ENCODE data around the gene SASH1.
"Not testable (repeated sequence)": the region's sequence is repeated elsewhere in the genome, so short reads cannot be mapped to it uniquely, and the experiment has no call there.

SASH1 gene

GRCh38 chr6:148367411-148368024, 24.9 kb downstream of the SASH1 start:
- DNase-seq (ENCODE audit: low spot score): no peak

GRCh38 chr6:148370176-148370575, 27.5 kb downstream of the SASH1 start:
- DNase-seq (ENCODE audit: low spot score): no peak

- no peak for DNase-seq (ENCODE audit: low spot score)
Observed at GRCh38 chr6:148374040-148374774, 31.6 kb downstream of the SASH1 start.

DNA sequence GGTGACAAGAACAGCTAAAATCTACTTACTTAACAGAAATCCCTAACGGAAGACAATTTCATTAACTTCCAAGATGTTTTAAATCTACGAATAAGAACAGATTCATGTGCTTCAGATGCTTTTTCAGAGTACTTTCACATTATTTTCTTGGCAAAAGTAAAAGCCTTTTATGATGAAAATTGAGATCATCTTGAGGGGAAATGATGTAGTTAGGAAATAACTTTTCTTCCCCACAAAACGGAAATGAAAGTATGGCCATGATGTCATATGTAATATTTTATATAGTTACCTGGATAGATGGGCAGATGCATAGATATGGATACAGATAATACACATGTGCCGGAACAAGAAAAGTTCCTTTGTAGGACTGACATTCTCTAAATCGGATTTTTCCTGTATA, 32.8 kb downstream of the SASH1 start:
- no peak for DNase-seq (ENCODE audit: low spot score)

DNA sequence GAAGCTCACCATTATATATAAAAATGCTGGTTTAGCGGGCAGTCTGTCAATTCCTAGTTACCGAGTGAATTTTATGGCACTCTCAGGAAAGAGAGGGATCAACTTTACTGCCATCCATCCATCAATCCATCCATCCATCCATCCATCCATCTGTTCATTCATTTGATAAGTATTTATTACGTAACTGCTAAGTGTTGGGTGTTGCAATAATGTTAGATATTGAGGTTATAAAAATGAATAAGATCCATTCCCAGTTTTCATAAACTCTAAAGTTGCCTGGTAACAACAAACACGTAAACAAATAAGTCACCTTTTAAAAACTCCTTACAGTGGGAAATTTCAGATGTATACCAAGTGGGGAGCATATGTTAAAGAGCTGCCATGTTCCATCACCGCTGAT, 36.8 kb downstream of the SASH1 start:
- no peak for DNase-seq (ENCODE audit: low spot score)

DNA sequence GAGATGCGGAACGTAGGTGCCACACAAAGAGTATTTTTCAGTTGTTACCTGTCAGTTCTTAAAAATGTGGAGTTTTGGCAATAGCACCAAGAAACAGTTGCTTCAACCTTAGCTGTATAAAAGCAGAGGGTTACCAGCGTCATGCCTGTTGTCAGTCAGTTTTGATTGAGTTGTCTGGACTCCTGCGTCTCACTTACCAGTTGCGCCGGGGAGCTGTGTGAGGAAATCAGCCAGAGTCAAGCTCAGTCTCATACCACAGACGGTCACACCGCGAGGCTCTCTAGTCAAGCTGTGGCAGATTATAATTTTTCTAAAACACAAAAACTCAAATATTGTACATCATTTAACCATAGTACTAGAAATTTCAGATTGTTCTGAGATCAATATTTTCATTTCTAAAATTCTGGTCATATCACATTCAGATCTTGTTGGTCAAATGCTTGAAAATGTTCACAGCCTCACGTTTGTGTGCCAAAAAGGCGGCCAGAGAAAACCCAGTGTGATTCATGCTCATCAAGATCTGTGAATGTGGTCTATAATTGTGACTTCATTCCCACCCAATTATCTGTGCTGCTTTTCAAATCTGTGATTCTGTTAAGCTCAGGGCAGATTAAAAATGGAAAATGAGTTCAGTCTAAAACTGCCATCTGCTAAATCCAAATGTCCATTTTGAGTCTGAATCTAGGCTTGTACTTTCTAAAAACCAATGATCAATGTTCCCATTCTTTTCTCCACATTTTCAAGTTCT, 37.5 kb downstream of the SASH1 start:
- no peak for DNase-seq (ENCODE audit: low spot score)

GRCh38 chr6:148382051-148382450, 39.4 kb downstream of the SASH1 start:
- DNase-seq (ENCODE audit: low spot score): not testable (repeated sequence)

- no peak for DNase-seq (ENCODE audit: low spot score)
Observed at GRCh38 chr6:148382861-148383260, 40.2 kb downstream of the SASH1 start.

DNA sequence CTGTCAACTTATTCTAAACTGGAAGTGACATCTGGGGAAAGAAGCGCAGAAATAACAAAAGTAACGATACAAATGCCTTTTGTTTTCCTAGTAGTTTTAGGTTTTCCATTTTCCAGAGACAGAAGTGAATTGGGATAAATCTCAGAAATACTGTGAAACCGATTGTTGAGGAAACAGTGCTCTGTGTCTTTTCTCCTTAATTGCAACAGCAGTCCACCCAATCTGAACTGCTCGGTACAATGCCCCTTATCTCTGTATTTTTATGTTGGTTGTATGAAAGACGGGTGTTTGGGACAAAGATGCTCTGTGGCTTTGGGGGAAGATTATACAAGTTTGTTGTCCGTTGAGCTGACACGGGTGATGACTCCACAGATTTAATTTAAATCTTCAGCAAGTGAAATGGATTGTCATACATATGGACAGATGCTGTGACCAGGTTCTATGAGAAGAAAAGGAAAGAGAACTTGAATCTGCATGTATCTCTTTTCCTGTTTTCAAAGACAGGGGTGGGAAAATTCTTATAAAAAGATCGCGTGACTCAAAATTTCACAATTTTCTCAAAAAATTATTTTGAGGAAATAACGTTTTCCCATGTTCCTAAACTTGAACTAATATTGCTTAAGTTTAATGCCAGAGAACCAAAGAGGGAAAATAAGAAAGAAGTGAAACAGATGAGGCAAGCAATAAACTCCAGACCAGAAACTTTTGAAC, 41.2 kb downstream of the SASH1 start:
- no peak for DNase-seq (ENCODE audit: low spot score)

GRCh38 chr6:148385379-148385778, 42.7 kb downstream of the SASH1 start:
- no peak for DNase-seq (ENCODE audit: low spot score)

GRCh38 chr6:148388521-148388920, 45.9 kb downstream of the SASH1 start:
- DNase-seq (ENCODE audit: low spot score): no peak

DNA sequence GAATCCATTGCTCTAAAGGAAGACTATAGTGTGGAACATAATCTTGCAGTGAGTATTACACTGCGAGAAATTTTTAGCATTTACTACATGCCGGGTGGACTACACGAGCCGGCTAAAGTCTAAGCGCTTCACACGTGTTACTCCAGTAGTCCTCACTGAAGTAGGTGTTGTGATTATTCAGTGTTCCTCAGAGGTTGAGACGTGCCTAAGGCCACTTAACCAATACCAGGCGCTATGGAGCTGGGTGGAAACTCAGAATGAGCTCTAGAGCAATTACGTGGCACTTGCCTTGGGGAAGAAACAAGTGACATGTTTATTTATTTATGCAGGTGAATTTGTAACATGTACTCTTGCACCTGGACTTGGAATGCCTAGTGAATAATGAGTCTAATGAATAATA, 46.4 kb downstream of the SASH1 start:
- DNase-seq (ENCODE audit: low spot score): no peak

- DNase-seq (ENCODE audit: low spot score): no peak
Observed at GRCh38 chr6:148389917-148390316, 47.3 kb downstream of the SASH1 start.

DNA sequence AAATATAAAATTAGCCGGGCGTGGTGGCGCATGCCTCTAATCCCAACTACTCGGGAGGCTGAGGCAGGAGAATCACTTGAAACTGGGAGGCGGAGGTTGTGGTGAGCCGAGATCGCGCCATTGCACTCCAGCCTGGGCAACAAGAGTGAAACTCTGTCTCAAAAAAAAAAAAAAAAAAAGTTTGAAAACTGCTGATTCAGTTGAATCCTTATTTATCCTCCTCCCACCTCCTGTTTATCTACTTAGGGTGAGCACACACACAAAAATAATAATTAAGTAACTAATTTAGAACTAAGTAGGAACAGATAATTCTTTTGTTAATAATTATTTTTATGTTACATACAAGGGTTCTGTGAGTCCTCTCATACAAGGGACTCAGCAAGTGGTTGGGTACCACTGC, 49.5 kb downstream of the SASH1 start:
- not testable (repeated sequence) for DNase-seq (ENCODE audit: low spot score)

DNA sequence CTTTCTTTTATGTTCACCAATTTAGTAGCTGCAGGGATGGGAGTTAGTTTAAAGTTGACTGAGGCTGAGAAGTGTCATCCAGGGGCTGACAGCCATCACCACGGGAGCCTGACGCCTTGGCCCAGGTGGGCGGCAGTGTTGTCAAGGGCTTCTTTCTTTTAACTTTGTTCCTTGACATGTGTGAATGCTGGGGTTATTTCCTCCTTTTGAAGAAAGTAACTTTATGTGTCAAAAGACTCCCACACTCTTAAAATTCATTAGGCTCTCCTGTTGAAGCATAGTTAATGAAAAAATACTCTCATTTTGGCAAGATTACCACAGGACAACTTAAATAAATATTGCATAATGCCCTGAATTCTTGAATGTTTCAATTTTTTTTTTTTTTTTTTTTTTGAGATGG, 50.0 kb downstream of the SASH1 start:
- no peak for DNase-seq (ENCODE audit: low spot score)

DNA sequence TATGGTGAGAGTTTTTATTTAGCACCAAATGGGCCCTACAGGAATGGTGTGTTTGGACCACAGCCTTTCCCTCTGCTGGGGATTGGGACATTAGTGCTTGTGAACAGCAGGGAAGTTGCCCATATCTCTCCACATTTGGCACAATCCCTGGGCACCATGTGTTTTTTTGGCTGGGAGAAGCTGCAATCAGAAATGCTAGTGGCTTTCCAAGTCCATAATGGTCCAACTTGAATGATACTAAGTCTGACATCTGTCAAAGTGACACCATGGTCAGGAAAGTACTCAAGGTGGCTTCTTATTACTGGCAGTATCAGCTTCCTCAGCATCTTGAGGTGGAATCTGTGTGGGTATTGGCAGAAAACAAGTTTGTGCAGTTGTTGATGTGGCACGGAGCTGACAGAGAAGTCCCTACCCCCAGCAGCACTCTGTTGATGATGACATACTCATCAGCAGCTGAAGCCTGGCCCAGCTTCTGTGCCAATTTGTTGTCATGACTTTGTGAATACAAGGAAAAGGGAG, 53.0 kb downstream of the SASH1 start:
- DNase-seq (ENCODE audit: low spot score): no peak

DNA sequence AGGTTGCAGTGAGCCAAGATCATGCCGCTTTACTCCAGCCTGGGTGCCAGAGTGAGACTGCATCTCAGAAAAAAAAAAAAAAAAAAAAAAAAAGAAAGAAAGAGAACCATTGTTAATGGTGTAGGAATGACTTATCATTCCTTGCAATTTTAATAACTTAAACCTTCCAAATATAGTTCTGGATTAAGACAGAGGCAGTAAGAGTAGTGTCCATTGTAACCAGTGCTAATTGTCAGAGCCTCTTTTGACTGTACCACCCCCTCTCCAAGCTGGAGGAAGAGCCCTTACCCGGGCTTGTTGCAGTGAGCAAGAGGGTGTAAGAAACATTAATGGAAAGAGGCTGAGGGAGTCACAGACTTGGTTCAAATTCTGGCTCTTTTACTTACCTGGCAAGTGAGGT, 53.8 kb downstream of the SASH1 start:
- DNase-seq (ENCODE audit: low spot score): no peak

GRCh38 chr6:148396926-148397325, 54.3 kb downstream of the SASH1 start:
- DNase-seq (ENCODE audit: low spot score): no peak

DNA sequence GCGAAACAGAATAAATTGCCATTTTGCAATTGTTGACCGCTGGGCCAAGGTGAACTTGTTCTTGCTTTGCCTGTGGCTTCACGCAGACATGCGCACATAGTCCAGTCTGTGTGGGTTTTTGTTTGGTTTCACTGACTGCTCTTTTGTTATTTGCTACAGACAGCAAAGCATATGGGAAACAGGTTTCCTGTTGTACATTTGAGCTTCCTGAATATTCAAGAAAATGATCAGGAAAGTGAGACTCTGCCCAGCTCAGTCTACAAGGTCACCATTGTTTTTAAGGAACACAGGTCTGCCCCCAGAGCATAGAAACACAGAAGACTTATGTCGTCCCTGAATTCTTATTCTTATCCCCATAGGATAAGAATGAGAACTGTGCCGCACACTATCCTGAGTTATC, 55.6 kb downstream of the SASH1 start:
- DNase-seq (ENCODE audit: low spot score): no peak

- DNase-seq (ENCODE audit: low spot score): no peak
Observed at GRCh38 chr6:148398678-148399077, 56.0 kb downstream of the SASH1 start.

DNA sequence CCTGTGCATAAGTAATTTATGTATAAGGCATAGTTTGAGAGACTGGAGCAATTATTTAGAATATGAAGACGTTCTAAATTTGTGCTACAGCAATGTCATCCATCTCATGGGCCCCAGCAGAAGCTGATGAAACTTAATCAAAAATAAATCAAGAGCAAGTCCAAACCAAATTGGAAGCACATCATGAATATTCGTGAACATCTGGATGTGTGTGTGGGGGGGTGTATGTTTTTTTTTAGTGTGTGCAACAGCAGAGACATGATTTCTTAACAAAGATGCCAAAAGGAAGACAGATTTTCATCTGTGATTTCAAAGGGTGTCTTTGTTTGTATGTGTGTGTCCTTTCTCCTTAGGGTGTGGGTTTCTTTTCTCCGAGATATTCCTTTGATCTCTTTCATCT, 58.9 kb downstream of the SASH1 start:
- no peak for DNase-seq (ENCODE audit: low spot score)

- no peak for DNase-seq (ENCODE audit: low spot score)
Observed at GRCh38 chr6:148404456-148405054, 61.9 kb downstream of the SASH1 start.
